Activated CD4-positive, CD25-positive, alpha-beta regulatory T cell treated with anti-CD3 and anti-CD28 coated beads, Interleukin-2, amount 50 U/mL, for 72 hours (primary cell): ENCODE results near the gene ARHGAP24.
"Not testable (repeated sequence)": the region's sequence is repeated elsewhere in the genome, so short reads cannot be mapped to it uniquely, and the experiment has no call there.

Experiments
- DNase-seq: peaks from one replicate; pipeline ENCODE4 v3.0.0; 2021

The ARHGAP24 gene

DNA sequence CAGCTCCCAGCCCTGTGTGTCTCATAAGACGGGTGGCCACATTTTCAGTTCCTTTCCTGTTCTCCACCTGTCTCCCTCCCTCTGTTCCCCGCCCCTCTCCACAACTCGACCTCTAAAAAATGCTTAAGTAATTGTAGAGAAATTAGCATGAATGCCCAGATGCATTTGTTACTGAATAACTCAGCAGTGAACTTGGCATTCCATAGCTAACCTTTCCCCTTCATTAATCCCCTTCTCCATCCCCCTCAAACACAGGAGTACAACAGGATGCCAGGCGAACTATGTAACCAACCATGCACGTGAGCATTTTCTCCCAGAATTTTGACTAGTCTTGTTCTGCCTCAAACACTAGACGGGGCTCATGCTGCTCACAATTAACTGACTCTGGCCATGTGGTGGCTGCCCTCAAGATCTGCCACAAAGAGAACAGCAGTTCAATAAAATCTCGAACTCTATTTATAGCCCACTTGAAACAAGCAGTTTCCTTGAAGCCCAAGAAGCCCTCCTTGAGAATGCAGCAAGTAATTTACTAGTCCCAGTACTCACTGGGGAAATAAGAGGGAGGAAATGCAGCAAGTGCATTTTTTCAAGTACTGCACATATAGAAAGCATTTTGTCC, 351.2 kb downstream of the ARHGAP24 start:
- DNase-seq: no peak

DNA sequence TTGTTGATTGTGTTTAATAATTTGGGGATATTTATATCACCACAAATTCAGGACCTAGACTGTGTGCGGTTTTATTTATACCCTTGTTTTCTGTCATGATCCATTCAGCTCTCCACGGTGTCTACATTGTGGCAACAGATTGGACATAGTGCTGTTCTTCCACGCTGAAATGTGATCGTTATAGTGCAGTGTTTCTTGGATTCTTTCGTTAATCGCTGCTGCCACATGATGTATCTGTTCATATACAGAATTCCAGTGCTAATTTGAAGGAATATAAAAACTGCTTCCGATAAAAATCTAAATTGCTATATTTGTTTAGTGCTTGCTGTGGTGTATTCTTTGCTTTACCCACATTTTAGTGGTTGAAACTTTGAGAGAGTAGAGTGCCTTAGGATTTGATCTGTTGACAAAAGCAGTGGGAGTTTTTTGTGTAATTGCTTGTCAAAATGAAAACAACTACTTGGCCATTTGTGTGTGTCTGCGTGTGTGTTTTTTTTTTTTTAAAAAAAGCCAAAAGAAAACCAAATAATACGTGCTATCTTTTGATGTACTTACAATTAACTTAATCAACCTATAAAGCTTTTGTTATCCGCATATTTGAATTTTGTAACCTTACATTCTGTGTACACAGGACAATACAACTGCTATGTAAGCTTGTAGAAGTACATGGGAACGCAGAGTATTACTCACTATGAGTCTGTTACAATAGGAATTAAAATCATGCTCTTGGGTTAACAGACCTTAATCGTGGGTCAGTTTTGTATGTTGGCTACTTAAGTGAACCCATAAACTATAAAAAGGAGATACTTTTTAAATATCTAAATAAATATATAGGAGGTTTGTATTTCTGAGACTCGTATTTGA, 353.3 kb downstream of the ARHGAP24 start:
- DNase-seq: no peak

DNA sequence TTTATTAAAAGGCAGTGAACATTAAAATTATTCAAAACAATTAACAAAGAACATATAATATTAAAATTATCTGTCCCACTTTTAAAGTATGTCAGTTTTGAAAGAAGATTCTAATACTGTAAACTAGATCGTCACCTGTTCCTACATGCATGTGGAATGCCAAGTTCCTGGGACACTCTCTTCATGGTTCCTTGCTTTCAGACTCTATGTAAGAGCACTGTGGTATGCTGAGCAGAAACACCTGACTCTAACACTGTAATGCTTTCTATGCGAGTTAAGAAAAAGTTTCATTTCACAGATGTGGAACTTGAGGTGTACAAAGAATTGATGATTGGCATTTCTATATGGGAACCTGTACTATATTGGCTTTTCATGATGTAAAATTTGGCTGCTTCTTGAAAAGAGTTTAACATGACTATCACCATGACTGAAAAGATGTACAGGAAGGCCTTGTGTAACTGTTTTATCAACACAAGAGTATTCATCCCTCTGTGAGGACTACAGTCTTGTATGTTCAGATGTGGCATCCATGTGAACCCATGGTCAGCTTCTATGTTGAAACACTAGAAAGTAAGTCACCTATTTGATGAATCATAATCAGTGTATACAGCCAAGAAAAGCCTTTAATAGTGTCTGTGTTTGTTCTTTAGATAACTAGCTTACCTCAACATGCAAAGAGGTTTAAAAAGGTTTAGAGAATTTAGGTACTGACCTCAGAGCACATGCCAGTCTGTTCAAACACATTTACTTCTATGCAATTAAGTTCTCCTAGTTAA, 354.5 kb downstream of the ARHGAP24 start:
- DNase-seq: no peak

GRCh38 chr4:85831647-85832046, 356.7 kb downstream of the ARHGAP24 start:
- no peak for DNase-seq

- DNase-seq: no peak
These were observed 358.4 kb downstream of the ARHGAP24 start for GRCh38 chr4:85833302-85833701.

- no peak for DNase-seq
These were observed 360.0 kb downstream of the ARHGAP24 start for GRCh38 chr4:85834934-85835333.

DNA sequence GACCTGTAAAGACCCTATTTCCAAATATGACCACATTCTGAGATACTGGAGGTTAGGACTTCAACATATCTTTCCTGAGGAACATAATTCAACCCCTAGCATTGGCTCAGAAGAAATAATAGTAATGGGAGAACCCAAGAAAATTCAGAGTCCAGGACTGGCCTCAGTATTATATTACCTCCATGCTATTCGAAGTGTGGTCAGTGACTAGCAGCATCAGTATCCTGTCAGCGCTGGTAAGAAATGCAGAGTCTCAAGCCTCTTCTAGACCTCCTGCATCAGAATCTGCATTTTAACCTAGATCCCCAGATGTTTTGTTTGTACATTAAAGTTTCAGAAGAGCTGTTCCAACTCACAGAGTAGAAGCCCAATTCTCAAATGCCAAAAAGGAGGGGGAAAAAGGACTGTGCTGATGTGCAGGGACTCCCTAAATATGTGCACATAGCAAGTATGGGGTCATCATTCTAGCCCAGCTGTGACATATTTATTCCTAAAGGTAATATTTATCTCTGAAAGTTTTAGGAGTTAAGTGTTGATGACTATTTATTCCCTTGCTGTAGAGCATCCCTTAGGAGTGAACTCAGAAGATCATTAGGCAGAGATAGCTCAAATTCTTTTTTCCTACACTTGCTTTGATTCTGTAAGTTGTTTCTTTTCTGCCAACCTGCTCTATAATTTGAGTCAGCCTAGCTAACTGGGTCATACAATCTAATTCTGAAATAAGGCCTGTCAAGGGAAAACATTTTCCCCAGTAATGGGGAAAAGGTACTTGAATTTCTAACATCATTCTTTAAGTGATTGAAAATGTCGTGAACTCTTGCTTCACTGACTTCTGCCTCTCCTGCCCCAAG, 361.9 kb downstream of the ARHGAP24 start:
- DNase-seq: no peak

GRCh38 chr4:85837439-85837733, 362.4 kb downstream of the ARHGAP24 start:
- DNase-seq: no peak

DNA sequence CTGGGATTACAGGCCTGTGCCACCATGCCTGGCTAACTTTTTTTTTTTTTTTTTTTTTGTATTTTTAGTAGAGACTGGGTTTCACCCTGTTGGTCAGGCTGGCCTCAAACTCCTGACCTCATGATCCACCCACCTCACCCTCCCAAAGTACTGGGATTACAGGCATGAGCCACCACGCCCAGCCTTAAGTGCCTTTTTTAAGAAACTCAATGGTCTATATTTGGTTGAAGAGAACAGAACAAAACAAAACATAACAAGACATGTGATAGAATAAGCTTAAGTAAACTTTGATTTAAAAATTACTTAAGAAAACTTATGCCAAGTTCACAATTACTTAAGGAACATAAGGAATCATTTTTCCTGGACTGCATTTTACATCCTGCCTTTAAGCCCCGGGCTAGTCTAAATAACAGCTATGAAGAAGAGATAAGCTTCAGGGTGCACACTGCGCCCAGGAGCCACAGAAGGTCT, 365.1 kb downstream of the ARHGAP24 start:
- DNase-seq: not testable (repeated sequence)

GRCh38 chr4:85842540-85842939, 367.6 kb downstream of the ARHGAP24 start:
- no peak for DNase-seq

GRCh38 chr4:85853740-85854139, 378.8 kb downstream of the ARHGAP24 start:
- DNase-seq: not testable (repeated sequence)

GRCh38 chr4:85854546-85854945, 379.6 kb downstream of the ARHGAP24 start:
- DNase-seq: no peak

DNA sequence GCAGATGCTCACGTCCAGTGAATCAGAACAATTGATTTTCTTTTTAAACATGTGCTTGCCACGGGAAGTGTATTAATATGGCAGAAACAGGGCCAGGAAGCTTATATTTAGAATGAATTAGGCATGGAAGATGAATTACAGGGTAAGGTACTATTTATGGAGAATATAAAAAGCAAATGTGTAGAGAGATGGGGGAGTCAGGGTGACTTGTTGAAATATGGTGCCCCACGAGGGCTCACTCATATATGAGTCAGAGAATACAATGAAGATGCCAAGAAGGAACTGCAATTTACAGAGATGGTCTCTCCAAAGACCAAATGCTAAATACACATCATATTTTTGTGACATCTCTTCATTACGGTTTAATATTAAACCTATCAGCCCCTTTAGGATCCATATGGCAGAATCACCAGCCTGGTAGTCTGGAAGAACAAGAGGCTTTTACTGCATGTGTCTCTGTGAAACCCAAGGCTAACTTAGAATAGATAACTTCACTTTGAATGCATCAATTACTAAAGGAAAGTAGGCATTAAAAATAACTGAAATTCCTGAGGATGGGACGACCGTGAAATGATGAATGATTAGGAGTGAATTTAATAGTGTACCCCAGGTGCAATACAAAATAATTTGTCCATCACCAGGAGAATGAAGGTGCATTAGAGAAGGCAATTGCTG, 385.3 kb downstream of the ARHGAP24 start:
- DNase-seq: no peak

DNA sequence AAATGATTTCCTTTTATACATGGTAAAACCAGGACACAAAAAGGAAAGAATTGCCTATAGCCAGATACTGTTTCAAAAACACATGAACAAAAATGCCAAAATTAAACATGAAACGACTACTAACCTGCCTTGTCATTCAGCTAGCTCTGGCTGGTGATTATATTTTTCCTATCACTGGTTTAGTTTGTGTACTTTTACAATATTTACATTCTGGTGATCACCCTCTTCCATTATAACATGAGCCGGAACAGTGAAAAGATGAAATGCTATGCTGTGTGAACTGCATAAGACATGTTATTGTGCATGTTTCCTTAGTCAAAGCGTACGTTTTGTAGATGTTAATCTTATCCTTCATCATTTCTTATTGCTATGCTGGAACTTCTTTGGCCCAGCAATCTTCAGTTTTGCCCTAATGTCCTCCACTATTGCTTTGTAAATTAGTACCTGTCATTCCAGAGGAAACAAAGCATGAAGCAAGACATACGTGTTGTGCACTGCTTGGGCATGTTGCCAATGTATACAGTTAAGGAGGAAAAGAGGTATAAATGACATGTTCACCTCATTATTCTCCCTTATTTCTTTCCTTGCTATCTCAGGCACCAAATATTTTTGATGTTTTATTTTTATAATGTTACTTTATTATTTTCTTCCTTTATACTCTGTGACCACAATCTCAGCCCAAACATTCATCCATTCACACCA, 386.3 kb downstream of the ARHGAP24 start:
- DNase-seq: no peak

GRCh38 chr4:85862896-85863295, 387.9 kb downstream of the ARHGAP24 start:
- DNase-seq: no peak

GRCh38 chr4:85864259-85865205, 389.6 kb downstream of the ARHGAP24 start:
- DNase-seq: no peak

GRCh38 chr4:85865256-85865655, 390.3 kb downstream of the ARHGAP24 start:
- DNase-seq: no peak

GRCh38 chr4:85866508-85866907, 391.6 kb downstream of the ARHGAP24 start:
- no peak for DNase-seq

DNA sequence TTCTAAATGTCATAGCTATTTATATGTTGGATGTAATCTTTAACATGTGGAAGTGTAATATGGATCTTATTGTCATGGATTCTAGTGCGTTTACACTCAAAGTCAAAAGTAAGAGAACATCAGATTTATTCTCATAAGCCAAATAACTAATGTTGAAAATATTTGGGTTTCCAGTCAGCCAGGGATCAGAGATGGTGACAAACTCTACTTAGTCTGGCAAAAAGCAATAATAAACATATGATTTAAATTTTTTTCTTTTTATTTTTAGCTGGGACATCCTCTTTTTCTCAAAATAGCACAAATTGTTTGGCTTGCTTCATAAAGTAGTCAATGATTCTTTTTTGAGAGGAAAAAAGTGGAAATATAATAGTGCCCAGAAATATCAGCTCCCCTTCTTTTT, 392.3 kb downstream of the ARHGAP24 start:
- no peak for DNase-seq

- DNase-seq: no peak
These were observed 394.2 kb downstream of the ARHGAP24 start for GRCh38 chr4:85869181-85869580.
